Heart left ventricle (tissue), 13 donors: ENCODE measurements around the gene MARCHF7.

Experiments used
- POLR2A ChIP-seq, 2 donors: fragments of 450-650 bp; IDR thresholded peaks; one replicate each; pipeline ENCODE4 v1.6.1; 2017; ENCODE audit warnings: antibody characterized with exemption in 2 of 2, mild to moderate bottlenecking in 2 of 2, moderate library complexity in 2 of 2
- TF ChIP-seq, protein P1 (sequence below), 12 donors: fragments of 200-600 bp; sonication (generic) in 4 of 12; IDR thresholded peaks; one replicate each; pipeline versions ENCODE4 v1.5.0 to v1.8.0; 2018 to 2022; ENCODE audit warnings: antibody characterized with exemption in 12 of 12, mild to moderate bottlenecking in 5 of 12
- donor health status: ischemic (EF 13 %, LVEDD 7.1; RV severe dilation, severe dysfunction).
- donor health status: DM: no; HTN: yes; CAD: no.
- donor health status: DM: no; HTN: no; CAD: no.
- donor health status: ischemic (EF 25% LVEDD 6.9; RV normal size, moderate dysfunction).
- donor health status: ischemic (EF 25% LVEDD 5.7; RV mildly dilated, moderate dysfunction).
- donor health status: ischemic (EF 35%, LVEDD 5.7; RV mildly dilated, moderate dysfunction).
- donor health status: nonischemic (EF 11% LVEDD 7.7; RV severe dilation, severe dysfunction).
- donor health status: DM: yes; HTN: yes; CAD: no.
- donor health status: PGD.
- donor health status: ischemic (EF 29% LVEDD 5.4; RV normal size, mild dysfunction).
- donor health status: nonischemic (EF 23%, LVEDD 6.1; RV moderate dilation, normal function).

GRCh38 chr2:159715451-159715850 is 3.1 kb downstream of the MARCHF7 start:
- TF ChIP-seq, protein P1, sequence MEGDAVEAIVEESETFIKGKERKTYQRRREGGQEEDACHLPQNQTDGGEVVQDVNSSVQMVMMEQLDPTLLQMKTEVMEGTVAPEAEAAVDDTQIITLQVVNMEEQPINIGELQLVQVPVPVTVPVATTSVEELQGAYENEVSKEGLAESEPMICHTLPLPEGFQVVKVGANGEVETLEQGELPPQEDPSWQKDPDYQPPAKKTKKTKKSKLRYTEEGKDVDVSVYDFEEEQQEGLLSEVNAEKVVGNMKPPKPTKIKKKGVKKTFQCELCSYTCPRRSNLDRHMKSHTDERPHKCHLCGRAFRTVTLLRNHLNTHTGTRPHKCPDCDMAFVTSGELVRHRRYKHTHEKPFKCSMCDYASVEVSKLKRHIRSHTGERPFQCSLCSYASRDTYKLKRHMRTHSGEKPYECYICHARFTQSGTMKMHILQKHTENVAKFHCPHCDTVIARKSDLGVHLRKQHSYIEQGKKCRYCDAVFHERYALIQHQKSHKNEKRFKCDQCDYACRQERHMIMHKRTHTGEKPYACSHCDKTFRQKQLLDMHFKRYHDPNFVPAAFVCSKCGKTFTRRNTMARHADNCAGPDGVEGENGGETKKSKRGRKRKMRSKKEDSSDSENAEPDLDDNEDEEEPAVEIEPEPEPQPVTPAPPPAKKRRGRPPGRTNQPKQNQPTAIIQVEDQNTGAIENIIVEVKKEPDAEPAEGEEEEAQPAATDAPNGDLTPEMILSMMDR (IDR thresholded peaks at IDR 0.05), result no peak
- no peak for TF ChIP-seq POLR2A (IDR thresholded peaks at IDR 0.05)
